SU-DHL-6 (cell line): ENCODE measurements around the gene NR2E1.

Source experiments
- H2AFZ ChIP-seq: fragments of 200-600 bp; sonication (generic); 2 replicates; pipeline ENCODE4 v1.6.1; 2014; ENCODE audit warnings: low read depth, mild to moderate bottlenecking, moderate library complexity, mixed read lengths, antibody characterized with exemption, low read length; ENCODE audit not compliant: severe bottlenecking
- H3F3A ChIP-seq: fragments of 200-600 bp; shearing (Covaris generic); 2 replicates; pipeline ENCODE4 v1.6.0; 2016; ENCODE audit warnings: antibody characterized with exemption, mild to moderate bottlenecking; ENCODE audit not compliant: insufficient read depth
- H3K27ac ChIP-seq: fragments of 200-600 bp; sonication (generic); 2 replicates; pipeline ENCODE4 v1.5.1; 2016; ENCODE audit warnings: low read depth, mild to moderate bottlenecking, low read length, moderate library complexity, mixed read lengths
- H3K27me3 ChIP-seq: fragments of 200-600 bp; sonication (generic), shearing (Covaris generic); 2 replicates; pipeline ENCODE4 v1.6.0; 2014; ENCODE audit warnings: mild to moderate bottlenecking, low read length
- H3K36me3 ChIP-seq: fragments of 200-600 bp; sonication (generic); 2 replicates; pipeline ENCODE4 v1.6.1; 2014; ENCODE audit warnings: mild to moderate bottlenecking, low read length, mixed read lengths
- H3K4me2 ChIP-seq: fragments of 300-600, 200-600 bp; shearing (Covaris generic), sonication (generic); 2 replicates; pipeline ENCODE4 v1.6.0; 2014; ENCODE audit warnings: low read length, low read depth, mild to moderate bottlenecking; ENCODE audit not compliant: poor library complexity, severe bottlenecking
- H3K4me3 ChIP-seq: fragments of 200-600 bp; sonication (generic); 2 replicates; pipeline ENCODE4 v1.5.1; 2014; ENCODE audit warnings: antibody characterized with exemption, low read length, mild to moderate bottlenecking, mixed read lengths; ENCODE audit not compliant: insufficient read depth, poor library complexity, severe bottlenecking
- H3K79me2 ChIP-seq: fragments of 200-600 bp; sonication (generic); 2 replicates; pipeline ENCODE4 v1.6.1; 2014; ENCODE audit warnings: mild to moderate bottlenecking, low read length, moderate library complexity; ENCODE audit not compliant: insufficient read depth
- H3K9ac ChIP-seq: fragments of 200-600 bp; sonication (generic); 2 replicates; pipeline ENCODE4 v1.7.0; 2014; ENCODE audit warnings: mild to moderate bottlenecking, low read length
- H3K9me2 ChIP-seq: fragments of 200-600 bp; sonication (generic); replicated peaks from 2 replicates; pipeline ENCODE4 v1.6.1; 2014; ENCODE audit warnings: low read length; ENCODE audit not compliant: insufficient read depth
- H3K9me3 ChIP-seq: fragments of 200-600 bp; sonication (generic); 2 replicates; pipeline ENCODE4 v1.6.1; 2014; ENCODE audit warnings: low read length, mixed read lengths; ENCODE audit not compliant: insufficient read depth
- H4K20me1 ChIP-seq: fragments of 200-600 bp; sonication (generic); 2 replicates; pipeline ENCODE4 v1.6.1; 2014; ENCODE audit warnings: low read depth, mild to moderate bottlenecking, antibody characterized with exemption, low read length, moderate library complexity, mixed read lengths
- EZH2phosphoT487 ChIP-seq: fragments of 200-600 bp; sonication (generic), shearing (Covaris generic); conservative IDR thresholded peaks from 2 replicates; pipeline ENCODE4 v1.6.1; 2018; ENCODE audit warnings: mild to moderate bottlenecking, antibody characterized with exemption, low read length, moderate library complexity, mixed read lengths
- TF ChIP-seq, protein P1 (sequence below): fragments of 200-600 bp; sonication (generic); IDR thresholded peaks from one replicate; pipeline ENCODE4 v1.5.1; 2017; ENCODE audit warnings: antibody characterized with exemption, mild to moderate bottlenecking, low read length, moderate library complexity; ENCODE audit not compliant: insufficient read depth, poor library complexity, severe bottlenecking

NR2E1 gene

DNA sequence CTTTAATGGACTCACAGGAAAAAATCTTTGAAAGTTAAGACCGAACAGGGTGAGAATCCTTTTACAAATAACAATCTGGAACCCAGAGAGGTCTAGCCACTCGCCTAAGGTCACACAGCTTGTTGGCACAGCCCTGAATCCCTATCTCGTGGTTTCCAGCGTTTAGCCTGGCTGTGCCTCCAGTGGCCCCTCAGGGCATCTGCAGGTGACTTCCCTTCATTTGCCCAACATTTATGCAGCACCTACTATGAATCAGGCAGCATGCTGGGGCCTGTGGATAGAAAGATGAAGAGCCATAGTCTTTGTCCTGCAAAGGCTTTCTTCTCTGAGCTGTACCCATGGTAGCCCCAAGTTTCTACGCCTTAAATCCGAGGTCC, 2.6 kb upstream of the NR2E1 start:
- no peak overlapping the region for H3K4me3 ChIP-seq
- H3K9ac ChIP-seq: no peak overlapping the region
- H3K36me3 ChIP-seq: no peaks in the 10 kb centered on the region
- H2AFZ ChIP-seq: no peak overlapping the region
- no peaks in the 10 kb centered on the region for H3K9me2 ChIP-seq
- H3K27ac ChIP-seq: no peak overlapping the region
- no peaks in the 10 kb centered on the region for H3K9me3 ChIP-seq
- no peaks in the 10 kb centered on the region for H3K79me2 ChIP-seq
- no peaks in the 10 kb centered on the region for H3F3A ChIP-seq
- no peaks in the 10 kb centered on the region for H3K27me3 ChIP-seq
- no peaks in the 10 kb centered on the region for H4K20me1 ChIP-seq
- no peak overlapping the region for H3K4me2 ChIP-seq
- TF ChIP-seq, protein P1, sequence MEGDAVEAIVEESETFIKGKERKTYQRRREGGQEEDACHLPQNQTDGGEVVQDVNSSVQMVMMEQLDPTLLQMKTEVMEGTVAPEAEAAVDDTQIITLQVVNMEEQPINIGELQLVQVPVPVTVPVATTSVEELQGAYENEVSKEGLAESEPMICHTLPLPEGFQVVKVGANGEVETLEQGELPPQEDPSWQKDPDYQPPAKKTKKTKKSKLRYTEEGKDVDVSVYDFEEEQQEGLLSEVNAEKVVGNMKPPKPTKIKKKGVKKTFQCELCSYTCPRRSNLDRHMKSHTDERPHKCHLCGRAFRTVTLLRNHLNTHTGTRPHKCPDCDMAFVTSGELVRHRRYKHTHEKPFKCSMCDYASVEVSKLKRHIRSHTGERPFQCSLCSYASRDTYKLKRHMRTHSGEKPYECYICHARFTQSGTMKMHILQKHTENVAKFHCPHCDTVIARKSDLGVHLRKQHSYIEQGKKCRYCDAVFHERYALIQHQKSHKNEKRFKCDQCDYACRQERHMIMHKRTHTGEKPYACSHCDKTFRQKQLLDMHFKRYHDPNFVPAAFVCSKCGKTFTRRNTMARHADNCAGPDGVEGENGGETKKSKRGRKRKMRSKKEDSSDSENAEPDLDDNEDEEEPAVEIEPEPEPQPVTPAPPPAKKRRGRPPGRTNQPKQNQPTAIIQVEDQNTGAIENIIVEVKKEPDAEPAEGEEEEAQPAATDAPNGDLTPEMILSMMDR: no peak
- TF ChIP-seq EZH2phosphoT487: no peak

DNA sequence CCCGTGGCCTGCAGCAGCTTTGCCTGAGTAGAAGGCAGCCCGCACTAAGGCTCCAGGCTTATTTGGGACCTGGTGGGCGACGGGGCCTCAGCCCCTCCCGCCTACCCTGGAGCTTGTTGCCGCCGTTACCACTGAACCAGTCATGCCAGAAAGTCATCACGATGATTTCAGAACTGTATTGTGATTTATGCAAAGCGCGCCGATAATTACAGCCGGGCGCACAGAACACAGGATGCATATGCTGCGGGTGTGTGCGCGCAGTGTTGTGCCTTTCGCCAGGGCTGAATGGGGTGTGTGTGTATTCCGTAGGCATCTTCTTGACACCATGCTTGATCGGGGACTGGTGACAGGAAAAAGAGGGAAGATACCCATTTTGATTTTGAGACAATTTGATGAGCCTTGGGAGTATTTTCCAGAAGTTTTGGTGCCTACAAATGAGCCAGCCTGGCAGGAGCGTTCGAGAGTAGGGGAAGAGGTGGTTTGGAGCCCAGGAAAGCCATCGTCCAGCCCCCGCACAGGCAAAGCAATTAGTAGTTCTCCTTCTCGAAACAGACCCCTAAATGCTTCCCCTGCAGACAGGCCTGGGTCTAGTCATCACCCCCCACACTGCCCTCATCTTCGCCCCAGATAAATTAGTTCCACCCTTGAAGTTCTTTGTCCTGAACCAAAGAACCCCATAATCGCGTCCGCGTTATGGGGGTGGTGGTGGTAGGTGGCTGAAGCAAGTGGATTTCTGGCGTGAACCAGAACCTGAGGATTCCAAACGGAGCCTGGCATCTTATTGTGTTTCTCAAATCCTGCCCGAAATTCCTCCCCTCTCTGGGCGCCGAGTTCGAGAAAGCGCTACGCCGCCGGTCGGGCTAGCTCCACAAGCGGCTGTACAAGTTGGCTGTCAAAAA, 1.9 kb upstream of the NR2E1 start:
- TF ChIP-seq, protein P1: no peak
- no peak for TF ChIP-seq EZH2phosphoT487
- Histone ChIP-seq H3K79me2 (no peaks in the 10 kb centered on the region), H3K9ac (no peak overlapping the region), H2AFZ (no peak overlapping the region), H3F3A (no peaks in the 10 kb centered on the region), H3K36me3 (no peaks in the 10 kb centered on the region), H3K27ac (no peak overlapping the region), H3K9me3 (no peaks in the 10 kb centered on the region), H3K9me2 (no peaks in the 10 kb centered on the region), H3K4me3 (no peak overlapping the region), H4K20me1 (no peaks in the 10 kb centered on the region), H3K4me2 (no peak overlapping the region), H3K27me3 (no peaks in the 10 kb centered on the region)

DNA sequence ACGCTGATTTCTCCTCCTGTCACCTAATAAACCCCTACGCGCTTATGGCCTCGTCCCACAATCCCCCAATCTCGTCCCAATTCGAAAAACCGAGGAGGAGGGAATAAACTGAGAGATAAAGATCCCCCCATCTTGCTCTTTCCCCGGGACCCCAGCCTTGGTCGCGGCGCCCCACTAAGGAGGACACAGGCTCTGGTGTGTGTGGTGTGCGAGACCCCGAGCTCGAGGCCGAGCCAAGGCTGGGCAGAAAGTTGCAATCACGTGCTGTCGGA, 1.3 kb upstream of the NR2E1 start:
- no peaks in the 10 kb centered on the region for H3F3A ChIP-seq
- H3K79me2 ChIP-seq: no peaks in the 10 kb centered on the region
- H3K9me3 ChIP-seq: no peaks in the 10 kb centered on the region
- no peaks in the 10 kb centered on the region for H4K20me1 ChIP-seq
- TF ChIP-seq EZH2phosphoT487: no peak
- TF ChIP-seq, protein P1: no peak
- H3K9me2 ChIP-seq: no peaks in the 10 kb centered on the region
- H3K9ac ChIP-seq: no peak overlapping the region
- no peak overlapping the region for H2AFZ ChIP-seq
- H3K4me3 ChIP-seq: no peak overlapping the region
- no peak overlapping the region for H3K4me2 ChIP-seq
- no peaks in the 10 kb centered on the region for H3K36me3 ChIP-seq
- H3K27me3 ChIP-seq: no peaks in the 10 kb centered on the region
- no peak overlapping the region for H3K27ac ChIP-seq
